Sigmoid colon (tissue), 7 donors: Measurements from ENCODE around the gene PXDN. TPM values are rescaled to one million over a fixed set of nuclear protein-coding genes. Genes with fewer than 3 reads are reported as not detected.

ENCODE experiments used
- DNase-seq: peaks from one replicate; pipeline ENCODE4 v3.0.0-alpha.2; 2019
- H3K27ac ChIP-seq, 4 donors: fragments of 200-600 bp; sonication (generic); one replicate each; pipeline ENCODE4 v1.5.1; 2016 to 2019; ENCODE audit warnings: mild to moderate bottlenecking in 1 of 4
- H3K27me3 ChIP-seq, 3 donors: fragments of 200-600 bp; sonication (generic); one replicate each; pipeline ENCODE4 v1.5.1; 2019; ENCODE audit warnings: mild to moderate bottlenecking in 1 of 3
- H3K36me3 ChIP-seq, 4 donors: fragments of 200-600 bp; sonication (generic); one replicate each; pipeline ENCODE4 v1.5.1; 2016 to 2019
- H3K4me1 ChIP-seq, 4 donors: fragments of 200-600 bp; sonication (generic); one replicate each; pipeline ENCODE4 v1.5.1; 2017 to 2019
- H3K4me3 ChIP-seq, 4 donors: fragments of 200-600 bp; sonication (generic); one replicate each; pipeline ENCODE4 v1.5.1; 2017 to 2019; ENCODE audit warnings: mild to moderate bottlenecking in 2 of 4, moderate library complexity in 1 of 4
- H3K9me3 ChIP-seq, 4 donors: fragments of 200-600 bp in 3 of 4; sonication (generic) in 3 of 4; one replicate each; pipeline versions ENCODE4 v1.5.1 to v1.6.1; 2013 to 2019
- CTCF ChIP-seq, 4 experiments: fragments of 450-650 bp in 3 of 4; fragments of 200-600 bp in 1 of 4; IDR thresholded peaks; one replicate each; pipeline ENCODE4 v1.5.1; 2016 to 2019; ENCODE audit warnings: antibody characterized with exemption in 4 of 4, mild to moderate bottlenecking in 3 of 4, moderate library complexity in 2 of 4
- EP300 ChIP-seq, 4 donors: sonication (generic); formaldehyde crosslinking; IDR thresholded peaks; one replicate each; pipeline ENCODE4 v1.6.1; 2017; ENCODE audit warnings: antibody characterized with exemption in 4 of 4
- POLR2A ChIP-seq, 2 donors: fragments of 450-650 bp; IDR thresholded peaks; one replicate each; pipeline ENCODE4 v1.6.1; 2016; ENCODE audit warnings: antibody characterized with exemption in 2 of 2, mild to moderate bottlenecking in 2 of 2, moderate library complexity in 2 of 2
- POLR2AphosphoS5 ChIP-seq, 4 donors: sonication (generic); formaldehyde crosslinking; IDR thresholded peaks; one replicate each; pipeline ENCODE4 v1.6.1; 2017; ENCODE audit warnings: antibody characterized with exemption in 4 of 4
- WGBS, 2 donors: extraction: QIAGEN DNeasy Blood & Tissue Kit; methylation state at CpG; one replicate each; pipeline ENCODE4 v1.1.7; 2013; 5-methylcytosine and 5-hydroxymethylcytosine counted together
- intact Hi-C: fragments of 100-400 bp; cut with DNase I; formaldehyde crosslinking; loops from one replicate; pipeline ENCODE4 v1.15.1; 2023
- polyA plus RNA-seq, 3 donors: library from polyadenylated mRNA; stranded (reverse); fragments of 200-250 nt; gene quantifications; one replicate each; pipeline ENCODE4 v1.2.3, GENCODE V29; 2013
- total RNA-seq, 4 donors: library from RNA; depleted of rRNA; stranded (reverse); fragments of >200 nt; gene quantifications; one replicate each; pipeline ENCODE4 v1.1.0, GENCODE V29; 2016
- donor health status: healthy with polysubstance abuse.
- donor health status: Bipolar disorder and iron deficiency.
- donor health status: healthy.

PXDN gene
- total and polyA plus RNA-seq, 7 donors = 1.2 to 126 (median 34.4) TPM

DNA sequence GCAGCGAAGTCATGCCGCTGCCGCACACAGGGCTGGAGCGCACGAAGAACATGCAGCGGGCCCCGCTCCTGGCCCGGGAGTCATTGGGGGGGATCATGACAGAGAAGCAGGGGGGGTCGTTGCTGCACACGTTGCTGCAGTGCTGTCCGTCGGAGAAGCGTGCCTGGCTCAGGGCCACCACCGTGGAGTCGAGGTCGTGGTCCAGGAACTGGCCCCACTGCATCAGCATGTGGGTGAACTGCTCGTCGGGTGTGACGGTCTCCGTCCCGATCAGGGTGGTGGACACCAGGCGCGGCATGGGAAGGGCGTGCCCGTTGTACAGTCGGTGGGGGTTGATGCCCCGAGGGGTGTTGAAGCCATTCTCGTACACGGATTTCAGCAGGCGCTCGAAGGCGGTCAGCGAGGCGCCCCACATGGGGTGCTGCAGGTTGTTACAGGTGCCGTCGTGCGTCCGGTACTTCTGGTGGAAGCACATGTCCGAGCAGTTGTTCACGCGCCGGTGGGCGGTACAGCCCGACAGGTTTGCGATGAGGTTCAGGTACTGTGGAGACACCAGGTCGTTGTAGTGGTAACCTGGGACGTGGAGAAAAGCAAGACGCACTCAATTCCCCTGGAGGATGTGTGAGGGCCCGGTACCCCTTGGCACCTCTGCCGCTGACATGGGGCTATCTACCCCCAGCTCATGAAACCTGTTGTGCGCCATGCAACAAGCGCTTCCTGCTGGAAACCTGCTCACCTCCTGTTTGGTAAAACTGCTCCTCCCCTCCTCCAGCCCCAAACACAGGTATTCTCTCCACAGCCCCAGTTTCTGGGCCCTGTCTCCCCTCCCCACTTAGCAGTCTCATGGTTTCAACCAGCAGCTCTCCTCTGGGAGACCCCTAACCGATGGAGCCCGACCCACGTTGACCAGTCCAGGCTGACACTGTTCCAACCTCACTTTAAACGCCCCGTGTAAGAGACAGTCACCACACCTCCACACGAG lies 94.9 kb downstream of the PXDN start:
- peak; percentile 66 for DNase-seq
- intact Hi-C loops = loop anchor here (5.0 kb wide), 1 partner anchor 57 kb away; no protein-coding TSS in a partner anchor
- TF ChIP-seq CTCF (IDR thresholded peaks at IDR 0.05) (no peak), POLR2A (IDR thresholded peaks at IDR 0.05) (no peak), POLR2AphosphoS5 (IDR thresholded peaks at IDR 0.05) (no peak), EP300 (IDR thresholded peaks at IDR 0.05) (no peak)
- Histone ChIP-seq H3K36me3 (peaks cover 18 to 42% (median 32%) of the 10 kb centered on the region in 4 donors), H3K4me1 (peaks cover 0 to 48% (median 38%) of the 10 kb centered on the region in 4 donors), H3K27ac (peak overlapping the region in 1 of 4 donors; percentile 90), H3K4me3 (no peak overlapping the region), H3K27me3 (no peaks in the 10 kb centered on the region), H3K9me3 (no peaks in the 10 kb centered on the region)
- WGBS, 2 donors = 96 to 97% methylated on average over 58 of the region's 58 CpGs

- H3K27ac ChIP-seq = no peak overlapping the region
- no peak overlapping the region for H3K4me3 ChIP-seq
- no peaks in the 10 kb centered on the region for H3K9me3 ChIP-seq
- no peak for TF ChIP-seq EP300 (IDR thresholded peaks at IDR 0.05)
- no peak for TF ChIP-seq POLR2AphosphoS5 (IDR thresholded peaks at IDR 0.05)
- no peak for TF ChIP-seq POLR2A (IDR thresholded peaks at IDR 0.05)
- no peak for TF ChIP-seq CTCF (IDR thresholded peaks at IDR 0.05)
- H3K4me1 ChIP-seq = peaks cover 0 to 39% (median 29%) of the 10 kb centered on the region in 4 donors
- peak; percentile 65 for DNase-seq
- no peaks in the 10 kb centered on the region for H3K27me3 ChIP-seq
- intact Hi-C loops = no loop called here
- WGBS, 2 donors = 97 to 98% methylated on average over 67 of the region's 67 CpGs
- H3K36me3 ChIP-seq = peaks cover 23 to 51% (median 36%) of the 10 kb centered on the region in 4 donors
These were observed 95.8 kb downstream of the PXDN start for GRCh38 chr2:1648241-1649102.

DNA sequence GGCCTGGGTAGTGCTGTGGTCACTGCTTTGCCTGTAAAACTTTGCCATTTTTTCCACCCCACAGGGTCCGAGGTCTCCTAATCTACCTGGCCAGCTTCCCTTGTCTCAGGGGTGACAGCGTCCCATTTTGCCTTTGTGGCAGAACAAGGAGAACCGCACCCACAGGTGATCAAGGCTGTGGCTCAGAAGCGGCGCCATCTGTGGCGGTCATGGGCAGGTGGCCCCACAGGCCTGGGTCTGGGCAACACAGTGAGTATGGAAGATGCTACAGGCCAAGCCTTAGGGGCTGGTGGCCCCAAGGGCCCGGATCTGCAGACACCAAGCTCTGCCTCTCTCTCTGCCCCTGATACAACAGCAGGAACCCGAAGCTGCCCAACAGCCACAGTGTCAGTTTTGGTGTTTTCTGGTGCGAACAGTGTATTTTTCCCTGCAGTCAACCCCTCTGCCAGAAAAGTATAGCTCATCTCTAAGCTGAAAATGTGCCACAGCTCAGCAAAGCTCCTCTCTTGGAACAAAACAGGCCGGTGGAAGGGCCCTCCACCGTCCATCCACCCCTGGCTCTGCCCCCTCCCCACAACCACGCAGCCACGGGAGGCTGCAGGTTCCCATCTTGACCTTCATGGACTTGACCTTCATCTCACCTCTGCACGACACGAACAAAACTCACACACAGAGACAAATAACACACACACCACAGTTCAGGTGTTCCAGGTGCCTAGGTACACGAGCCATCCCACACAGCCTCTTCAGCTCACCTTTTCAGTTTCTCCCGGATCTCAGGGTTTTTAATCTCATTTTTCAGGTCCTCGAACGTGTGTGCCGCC lies 96.7 kb downstream of the PXDN start:
- Histone ChIP-seq H3K27ac (peak overlapping the region in 1 of 4 donors; percentile 28), H3K4me3 (no peak overlapping the region), H3K36me3 (peaks cover 31 to 59% (median 41%) of the 10 kb centered on the region in 4 donors), H3K9me3 (no peaks in the 10 kb centered on the region), H3K27me3 (no peaks in the 10 kb centered on the region), H3K4me1 (peaks cover 0 to 34% (median 25%) of the 10 kb centered on the region in 4 donors)
- WGBS, 2 donors = 93% methylated on average over 20 of the region's 20 CpGs
- intact Hi-C loops = no loop called here
- TF ChIP-seq POLR2A (IDR thresholded peaks at IDR 0.05) (no peak), EP300 (IDR thresholded peaks at IDR 0.05) (no peak), POLR2AphosphoS5 (IDR thresholded peaks at IDR 0.05) (no peak), CTCF (IDR thresholded peaks at IDR 0.05) (no peak)
- DNase-seq = peak; percentile 55
